ENCODE results near the gene REST.
A peak's percentile ranks its signal among the peaks of the same experiment; 100 is the strongest.
"Not testable (repeated sequence)": the region's sequence is repeated elsewhere in the genome, so short reads cannot be mapped to it uniquely, and the experiment has no call there.

The REST gene

GRCh38 chr4:56909086-56909894 is 1.6 kb downstream of the REST start:
- peak; percentile 66 for DNase-seq (ENCODE audit: extremely low spot score)
- ChIA-PET POLR2A (interaction anchor here (3.7 kb wide), 1 partner anchor 69 kb away, joined by 25 read pairs; the partner anchor contains the start of genes NOA1 and POLR2B), CTCF (interaction anchor here (0.7 to 4.2 kb wide), 5 partner anchors 8 to 961 kb away, joined by 3 to 26 read pairs (median 8); partner anchors contain the start of genes CEP135, NOA1 and POLR2B)
- no peak for TF ChIP-seq CTCF (IDR thresholded peaks at IDR 0.05; ENCODE audit: control extremely low read depth, extremely low read depth, low read depth, missing control alignments)

- DNase-seq (ENCODE audit: extremely low spot score): no peak
- TF ChIP-seq CTCF (IDR thresholded peaks at IDR 0.05; ENCODE audit: control extremely low read depth, extremely low read depth, low read depth, missing control alignments): no peak
- POLR2A ChIA-PET: interaction anchor here (3.7 kb wide), 1 partner anchor 67 kb away, joined by 25 read pairs; the partner anchor contains the start of genes NOA1 and POLR2B
- CTCF ChIA-PET: interaction anchor here (4.2 kb wide), 1 partner anchor 67 kb away, joined by 26 read pairs; the partner anchor contains the start of genes NOA1 and POLR2B
Observed at GRCh38 chr4:56910172-56910967, 2.7 kb downstream of the REST start.

GRCh38 chr4:56914336-56914735 is 6.6 kb downstream of the REST start:
- POLR2A ChIA-PET: no interaction called here
- DNase-seq (ENCODE audit: extremely low spot score): no peak
- TF ChIP-seq CTCF (IDR thresholded peaks at IDR 0.05; ENCODE audit: control extremely low read depth, extremely low read depth, low read depth, missing control alignments): no peak
- CTCF ChIA-PET: interaction anchor here (0.7 to 2.3 kb wide), 4 partner anchors 8 to 1108 kb away, joined by 3 to 8 read pairs (median 3); no protein-coding TSS in a partner anchor

GRCh38 chr4:56914977-56915376 is 7.3 kb downstream of the REST start:
- DNase-seq (ENCODE audit: extremely low spot score); POLR2A ChIA-PET: not testable (repeated sequence)
- CTCF ChIA-PET: interaction anchor here (1.1 to 2.3 kb wide), 2 partner anchors 8 to 1109 kb away, joined by 3 to 8 read pairs; no protein-coding TSS in a partner anchor

- TF ChIP-seq CTCF (IDR thresholded peaks at IDR 0.05; ENCODE audit: control extremely low read depth, extremely low read depth, low read depth, missing control alignments): no peak
- no peak for DNase-seq (ENCODE audit: extremely low spot score)
- POLR2A ChIA-PET: no interaction called here
- CTCF ChIA-PET: interaction anchor here (0.6 to 1.7 kb wide), 3 partner anchors 14 to 1577 kb away, joined by 3 read pairs; no protein-coding TSS in a partner anchor
Observed at GRCh38 chr4:56927196-56927595, 19.5 kb downstream of the REST start.

GRCh38 chr4:56930638-56931037 is 22.9 kb downstream of the REST start:
- ChIA-PET CTCF (no interaction called here), POLR2A (no interaction called here)
- TF ChIP-seq CTCF (IDR thresholded peaks at IDR 0.05; ENCODE audit: control extremely low read depth, extremely low read depth, low read depth, missing control alignments): no peak
- no peak for DNase-seq (ENCODE audit: extremely low spot score)

All from GM10248 (cell line).